ENCODE measurements around the gene KCNT2.

DNA sequence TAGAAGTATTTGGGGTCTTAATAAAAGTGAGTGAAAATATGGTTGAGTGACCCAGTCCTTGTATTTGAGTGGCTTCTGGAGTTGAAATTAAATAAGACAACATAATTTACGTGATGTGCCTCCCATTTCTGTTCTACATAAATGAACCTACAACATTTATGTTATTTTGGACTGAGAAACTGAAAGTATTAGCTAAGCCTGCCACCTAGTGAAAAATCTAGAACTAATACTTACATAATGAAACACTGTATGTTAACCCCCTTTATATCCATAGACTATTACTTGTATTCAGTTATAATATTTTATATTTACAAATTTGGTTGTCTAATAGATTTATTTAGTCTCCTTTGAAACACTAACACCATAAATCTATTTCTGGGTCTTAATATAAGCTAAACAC is 298.9 kb downstream of the KCNT2 start:
- TF ChIP-seq, protein P1, sequence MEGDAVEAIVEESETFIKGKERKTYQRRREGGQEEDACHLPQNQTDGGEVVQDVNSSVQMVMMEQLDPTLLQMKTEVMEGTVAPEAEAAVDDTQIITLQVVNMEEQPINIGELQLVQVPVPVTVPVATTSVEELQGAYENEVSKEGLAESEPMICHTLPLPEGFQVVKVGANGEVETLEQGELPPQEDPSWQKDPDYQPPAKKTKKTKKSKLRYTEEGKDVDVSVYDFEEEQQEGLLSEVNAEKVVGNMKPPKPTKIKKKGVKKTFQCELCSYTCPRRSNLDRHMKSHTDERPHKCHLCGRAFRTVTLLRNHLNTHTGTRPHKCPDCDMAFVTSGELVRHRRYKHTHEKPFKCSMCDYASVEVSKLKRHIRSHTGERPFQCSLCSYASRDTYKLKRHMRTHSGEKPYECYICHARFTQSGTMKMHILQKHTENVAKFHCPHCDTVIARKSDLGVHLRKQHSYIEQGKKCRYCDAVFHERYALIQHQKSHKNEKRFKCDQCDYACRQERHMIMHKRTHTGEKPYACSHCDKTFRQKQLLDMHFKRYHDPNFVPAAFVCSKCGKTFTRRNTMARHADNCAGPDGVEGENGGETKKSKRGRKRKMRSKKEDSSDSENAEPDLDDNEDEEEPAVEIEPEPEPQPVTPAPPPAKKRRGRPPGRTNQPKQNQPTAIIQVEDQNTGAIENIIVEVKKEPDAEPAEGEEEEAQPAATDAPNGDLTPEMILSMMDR (IDR thresholded peaks at IDR 0.05; ENCODE audit: low read length): peak; percentile 47
- TF ChIP-seq EZH2phosphoT487 (IDR thresholded peaks at IDR 0.05; ENCODE audit: low read length) (no peak), EZH2 (optimal IDR thresholded peaks at IDR 0.05; ENCODE audit: low read depth, low read length) (no peak)
